Right lobe of liver (tissue), 4 donors: Measurements from ENCODE around the gene SUB1.

ENCODE experiments used
- POLR2A ChIP-seq: fragments of 450-650 bp; IDR thresholded peaks from one replicate; pipeline ENCODE4 v1.6.1; 2017; ENCODE audit warnings: antibody characterized with exemption, mild to moderate bottlenecking
- TF ChIP-seq, protein P1 (sequence below), 4 donors: fragments of 200-600 bp in 3 of 4; fragments of 450-650 bp in 1 of 4; IDR thresholded peaks; one replicate each; pipeline versions ENCODE4 v1.5.1 to v1.8.0; 2016 to 2022; ENCODE audit warnings: antibody characterized with exemption in 4 of 4, mild to moderate bottlenecking in 2 of 4
- donor health status: DM: no; HTN: no; CAD: no.
- donor health status: DM: no; HTN: no; CAD: no.
- donor health status: DM: no; HTN: yes; CAD: no.

DNA sequence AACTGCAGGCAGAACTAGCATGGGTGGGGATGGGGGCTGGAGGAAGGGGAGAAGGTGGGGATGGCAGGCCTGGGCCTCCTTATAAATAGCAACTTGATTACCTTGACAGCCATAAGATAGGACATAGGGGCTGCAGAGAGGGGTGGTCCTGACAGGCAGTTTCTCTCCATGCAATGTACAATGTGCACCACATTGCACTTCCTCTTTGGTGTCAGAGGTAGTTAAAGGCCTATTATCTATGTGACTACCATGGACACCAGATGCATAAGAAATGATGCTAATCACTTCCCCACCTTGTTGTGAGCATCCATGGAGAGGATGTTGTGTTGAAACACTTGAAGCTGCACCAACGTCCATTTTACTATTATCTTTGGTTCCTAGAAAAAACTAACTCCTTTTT lies 20.2 kb upstream of the SUB1 start:
- TF ChIP-seq, protein P1, sequence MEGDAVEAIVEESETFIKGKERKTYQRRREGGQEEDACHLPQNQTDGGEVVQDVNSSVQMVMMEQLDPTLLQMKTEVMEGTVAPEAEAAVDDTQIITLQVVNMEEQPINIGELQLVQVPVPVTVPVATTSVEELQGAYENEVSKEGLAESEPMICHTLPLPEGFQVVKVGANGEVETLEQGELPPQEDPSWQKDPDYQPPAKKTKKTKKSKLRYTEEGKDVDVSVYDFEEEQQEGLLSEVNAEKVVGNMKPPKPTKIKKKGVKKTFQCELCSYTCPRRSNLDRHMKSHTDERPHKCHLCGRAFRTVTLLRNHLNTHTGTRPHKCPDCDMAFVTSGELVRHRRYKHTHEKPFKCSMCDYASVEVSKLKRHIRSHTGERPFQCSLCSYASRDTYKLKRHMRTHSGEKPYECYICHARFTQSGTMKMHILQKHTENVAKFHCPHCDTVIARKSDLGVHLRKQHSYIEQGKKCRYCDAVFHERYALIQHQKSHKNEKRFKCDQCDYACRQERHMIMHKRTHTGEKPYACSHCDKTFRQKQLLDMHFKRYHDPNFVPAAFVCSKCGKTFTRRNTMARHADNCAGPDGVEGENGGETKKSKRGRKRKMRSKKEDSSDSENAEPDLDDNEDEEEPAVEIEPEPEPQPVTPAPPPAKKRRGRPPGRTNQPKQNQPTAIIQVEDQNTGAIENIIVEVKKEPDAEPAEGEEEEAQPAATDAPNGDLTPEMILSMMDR (IDR thresholded peaks at IDR 0.05) = no peak
- no peak for TF ChIP-seq POLR2A
